EL (cell line): ENCODE results near the gene TAF9B.
A peak's percentile ranks its signal among the peaks of the same experiment; 100 is the strongest.
"Not testable (repeated sequence)": the region's sequence is repeated elsewhere in the genome, so short reads cannot be mapped to it uniquely, and the experiment has no call there.

Experiments used
- DNase-seq: peaks from one replicate; pipeline ENCODE4 v3.0.0-alpha.2; 2016

TAF9B gene

DNA sequence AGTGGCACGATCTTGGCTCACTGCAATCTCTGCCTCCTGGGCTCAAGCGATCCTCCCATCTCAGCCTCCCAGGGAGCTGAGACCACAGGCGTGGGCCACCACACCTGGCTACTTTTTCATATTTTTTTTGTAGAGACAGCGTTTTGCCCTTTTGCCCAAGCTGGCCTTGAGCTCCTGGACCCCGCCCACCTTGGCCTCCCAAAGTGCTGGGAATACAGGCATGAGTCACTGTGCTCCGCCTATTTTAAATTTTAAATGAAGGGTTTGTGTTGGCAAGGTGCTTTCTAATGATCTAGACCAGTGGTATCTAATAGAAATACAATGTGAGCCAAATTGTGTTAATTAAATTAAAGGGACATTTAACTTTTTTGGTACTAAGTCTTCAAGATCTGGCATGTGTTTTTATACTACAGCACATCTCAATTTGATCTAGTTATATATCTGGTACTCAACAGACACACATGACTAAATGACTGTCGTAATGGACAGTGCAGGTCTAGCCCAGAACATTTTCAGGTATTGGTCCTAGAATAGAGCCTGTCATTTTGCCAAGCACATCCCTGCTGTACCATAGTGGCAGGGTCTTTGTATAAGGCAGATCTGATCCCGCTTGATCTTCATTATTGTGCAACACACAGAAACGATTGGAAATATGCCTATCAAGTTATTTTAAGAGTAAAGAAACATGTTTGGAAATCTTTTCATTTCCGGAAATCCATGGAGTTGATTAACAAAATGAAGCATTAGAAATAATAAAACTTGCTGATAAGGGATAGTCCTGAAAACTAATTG is 28.1 kb downstream of the TAF9B start:
- no peak for DNase-seq

DNA sequence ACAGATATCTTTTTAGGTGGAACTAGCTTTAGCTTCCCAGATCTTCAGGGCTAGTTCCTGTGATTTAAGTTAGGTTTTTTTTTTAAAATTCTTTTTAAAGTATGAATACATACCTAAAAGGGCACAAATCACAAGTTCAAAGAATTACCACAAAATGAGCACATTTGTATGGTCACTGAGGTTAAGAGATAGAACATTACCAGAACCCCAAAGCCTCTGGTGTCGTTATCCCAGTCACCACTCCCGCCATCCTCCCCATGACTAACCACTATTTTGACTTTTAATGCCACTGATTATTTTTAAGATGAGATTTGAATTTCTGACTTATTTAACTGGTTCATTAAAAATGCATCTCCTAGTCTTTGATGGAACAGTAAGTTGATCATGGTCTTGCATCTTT is 30.0 kb downstream of the TAF9B start:
- DNase-seq = no peak

DNA sequence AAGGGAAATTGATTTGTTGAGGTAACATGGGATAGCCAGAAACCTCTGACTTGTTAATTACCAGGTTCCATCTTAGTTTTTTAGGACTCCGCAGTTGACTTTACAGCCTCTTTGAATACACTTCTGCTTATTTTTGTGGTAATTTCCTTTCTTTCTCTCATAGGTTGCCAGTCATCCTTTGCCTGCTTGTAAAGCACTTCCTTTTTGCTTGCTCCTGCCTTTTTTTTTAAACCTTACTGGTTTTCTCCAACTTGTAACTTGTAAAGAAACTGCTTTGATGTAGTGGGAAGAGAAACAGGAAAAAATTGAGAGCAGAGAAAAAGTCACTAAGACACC is 32.8 kb downstream of the TAF9B start:
- DNase-seq = no peak

DNA sequence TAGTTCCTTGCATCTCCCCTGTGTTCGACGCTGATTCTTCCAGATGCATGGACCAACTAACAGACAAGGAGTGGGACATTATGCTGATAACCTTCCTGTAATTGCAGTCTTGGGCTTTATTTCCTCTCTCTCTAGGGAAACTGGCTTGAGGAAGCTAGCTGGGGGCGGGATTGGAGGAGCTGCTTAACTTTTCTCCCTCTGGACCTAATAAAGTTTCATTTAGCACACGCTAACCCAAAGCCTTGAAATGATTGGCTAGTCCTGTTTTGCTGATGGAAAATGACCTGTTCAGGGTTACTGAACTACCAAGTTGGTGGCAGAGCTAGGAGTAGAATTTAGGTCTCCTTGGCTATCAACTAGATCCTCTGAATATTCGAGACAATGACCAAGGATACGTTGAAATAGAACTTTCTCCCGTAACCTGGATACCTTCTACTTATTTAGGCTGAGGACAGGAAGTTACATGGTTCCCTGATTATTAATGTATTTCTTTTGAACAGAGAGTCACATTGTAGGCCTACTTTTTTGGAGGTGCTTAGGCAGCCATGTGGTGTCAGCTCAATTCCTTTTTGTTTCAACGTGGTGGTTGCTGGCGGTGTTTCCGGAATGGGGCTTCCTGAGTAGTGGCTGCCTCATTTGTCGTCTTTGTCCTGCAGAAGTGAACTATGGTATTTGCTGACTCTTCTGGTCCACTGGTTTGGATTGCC is 33.4 kb downstream of the TAF9B start:
- DNase-seq = no peak

DNA sequence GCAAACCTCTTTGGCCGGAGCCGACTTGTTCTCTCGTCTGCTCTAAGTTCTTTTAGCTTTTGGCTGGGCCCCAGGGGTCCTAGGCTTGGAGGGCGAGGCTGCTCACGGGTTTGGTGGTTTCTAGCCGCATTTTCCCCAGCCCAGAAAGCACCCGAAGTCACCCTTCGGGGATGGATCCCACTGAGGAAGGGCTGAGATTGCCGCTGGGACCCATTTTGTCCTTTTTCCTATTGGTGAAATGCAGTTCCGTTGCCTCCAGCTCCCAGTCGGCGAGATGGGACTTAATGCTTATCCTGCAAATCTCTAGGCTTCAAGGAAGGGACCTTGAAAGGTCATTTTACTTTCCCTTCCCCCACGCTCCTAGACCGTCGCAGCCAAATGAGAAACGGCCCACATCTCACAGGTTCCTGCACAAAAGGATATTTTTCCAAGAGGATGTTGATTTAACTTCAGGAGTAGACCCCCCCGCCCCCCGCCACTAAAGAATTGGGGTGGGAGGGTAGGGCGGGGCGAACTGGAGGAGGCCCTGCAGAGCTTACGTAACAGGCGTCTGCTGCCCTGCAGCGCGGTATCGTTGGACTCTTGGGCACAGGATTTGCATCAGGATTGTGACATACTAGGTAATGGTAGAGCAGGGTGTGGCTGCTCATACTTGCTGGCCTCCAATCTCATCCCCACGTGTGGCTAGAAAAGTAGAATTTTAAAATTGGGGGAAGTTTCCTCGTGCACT is 34.8 kb downstream of the TAF9B start:
- DNase-seq = peak; percentile 35

DNA sequence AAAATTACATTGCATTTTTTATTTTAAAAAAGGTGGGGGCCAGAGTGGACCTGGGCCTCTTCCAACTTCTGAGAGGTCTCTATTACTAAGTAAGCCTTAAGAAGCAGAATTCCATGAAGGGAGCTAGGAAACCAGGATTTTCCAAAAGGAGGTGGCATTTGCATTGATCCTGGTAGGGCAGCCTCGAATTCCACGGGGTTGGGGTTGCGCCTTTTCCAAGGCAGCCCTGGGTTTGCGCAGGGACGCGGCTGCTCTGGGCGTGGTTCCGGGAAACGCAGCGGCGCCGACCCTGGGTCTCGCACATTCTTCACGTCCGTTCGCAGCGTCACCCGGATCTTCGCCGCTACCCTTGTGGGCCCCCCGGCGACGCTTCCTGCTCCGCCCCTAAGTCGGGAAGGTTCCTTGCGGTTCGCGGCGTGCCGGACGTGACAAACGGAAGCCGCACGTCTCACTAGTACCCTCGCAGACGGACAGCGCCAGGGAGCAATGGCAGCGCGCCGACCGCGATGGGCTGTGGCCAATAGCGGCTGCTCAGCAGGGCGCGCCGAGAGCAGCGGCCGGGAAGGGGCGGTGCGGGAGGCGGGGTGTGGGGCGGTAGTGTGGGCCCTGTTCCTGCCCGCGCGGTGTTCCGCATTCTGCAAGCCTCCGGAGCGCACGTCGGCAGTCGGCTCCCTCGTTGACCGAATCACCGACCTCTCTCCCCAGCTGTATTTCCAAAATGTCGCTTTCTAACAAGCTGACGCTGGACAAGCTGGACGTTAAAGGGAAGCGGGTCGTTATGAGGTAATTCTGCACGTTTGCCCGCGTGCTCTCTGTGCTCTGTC is 35.6 kb downstream of the TAF9B start, which contains the start of gene PGK1:
Gene PGK1, plus strand, starts transcription at position 626 of the 824 bp plus-strand sequence. Its CDS starts 93 bp downstream, at position 719.
- DNase-seq = peak; percentile 96

DNA sequence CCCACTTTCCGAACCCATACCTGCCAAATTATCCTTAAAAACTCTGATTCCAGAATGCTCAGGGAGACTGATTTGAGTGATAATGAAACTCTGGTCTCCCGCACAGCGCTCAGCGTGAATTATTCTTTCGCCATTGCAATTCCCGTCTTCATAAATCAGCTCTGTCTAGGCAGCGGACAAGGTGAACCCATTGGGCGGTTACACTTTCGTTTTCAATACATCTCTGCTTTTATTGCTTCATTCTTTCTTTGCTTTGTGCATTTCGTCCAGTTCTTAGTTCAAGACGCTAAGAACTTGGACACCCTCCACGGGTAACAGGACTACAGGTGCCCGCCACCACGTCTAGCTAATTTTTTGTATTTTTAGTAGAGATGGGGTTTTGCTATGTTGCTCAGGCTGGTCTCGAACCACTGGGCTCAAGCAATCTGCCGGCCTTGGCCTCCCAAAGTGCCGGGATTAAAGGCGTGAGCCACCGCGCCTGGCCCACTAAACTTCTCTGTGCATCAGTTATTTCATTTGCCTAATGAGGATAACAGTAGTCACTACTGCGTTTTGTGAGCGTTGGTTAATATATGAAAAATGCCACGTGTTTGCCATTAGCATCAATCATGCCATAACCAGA is 36.3 kb downstream of the TAF9B start:
- no peak for DNase-seq

DNA sequence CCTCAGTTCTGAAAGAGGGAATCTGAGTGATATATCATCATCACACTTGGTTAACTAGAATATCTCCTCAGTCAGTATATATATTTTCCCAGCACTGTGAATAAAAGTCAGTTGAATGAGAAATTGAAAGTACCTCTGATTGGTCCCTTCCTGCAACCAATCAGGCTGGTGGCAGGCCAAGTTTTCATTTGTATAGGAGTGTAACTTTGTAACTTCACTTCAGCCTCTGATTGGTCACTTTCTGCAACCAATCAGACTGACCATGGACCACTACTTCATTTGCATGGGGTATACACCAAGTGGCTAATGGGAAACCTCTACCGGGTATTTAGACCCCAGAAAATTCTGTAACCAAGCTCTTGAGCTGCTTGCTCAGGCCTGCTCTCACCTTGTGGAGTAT is 37.4 kb downstream of the TAF9B start:
- no peak for DNase-seq

DNA sequence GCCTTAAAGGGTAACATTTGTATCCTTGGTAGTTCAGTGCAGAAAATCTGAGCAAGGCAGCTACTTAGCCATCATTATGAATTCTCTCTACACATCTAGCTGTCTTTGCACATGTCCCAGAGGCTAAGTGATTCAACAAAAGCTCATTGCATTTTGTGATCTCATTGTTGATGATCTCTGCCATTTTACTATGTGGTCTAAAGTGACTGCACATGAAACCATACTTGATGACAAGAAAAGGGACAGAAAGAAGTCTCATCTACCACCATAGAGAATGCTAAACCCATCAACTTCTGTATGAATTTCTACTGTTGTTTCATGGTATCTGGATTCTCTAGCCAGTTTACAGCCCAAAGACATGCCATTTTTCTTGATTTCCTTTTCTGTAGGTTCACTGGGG is 41.3 kb downstream of the TAF9B start:
- DNase-seq = no peak

DNA sequence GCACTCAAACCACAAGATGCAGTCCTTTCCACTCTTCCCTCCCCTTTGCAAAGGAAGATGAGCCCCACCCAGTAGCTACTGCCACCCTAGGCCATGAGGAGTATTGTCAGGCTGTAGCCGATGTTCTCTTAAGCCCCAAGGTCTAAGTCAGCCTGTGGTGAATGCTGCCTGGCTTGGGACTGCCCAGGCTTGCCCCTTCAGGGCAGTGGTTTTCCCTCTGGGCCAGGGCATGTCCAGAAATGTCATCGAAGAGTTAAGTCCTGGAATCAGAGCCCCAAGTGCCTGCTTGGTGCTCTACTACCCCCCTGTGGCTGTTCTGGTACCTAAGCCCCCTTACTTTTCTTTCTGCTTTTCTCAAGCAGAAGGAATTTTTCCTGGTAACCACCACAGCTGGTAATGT is 47.2 kb downstream of the TAF9B start:
- DNase-seq = peak; percentile 64

DNA sequence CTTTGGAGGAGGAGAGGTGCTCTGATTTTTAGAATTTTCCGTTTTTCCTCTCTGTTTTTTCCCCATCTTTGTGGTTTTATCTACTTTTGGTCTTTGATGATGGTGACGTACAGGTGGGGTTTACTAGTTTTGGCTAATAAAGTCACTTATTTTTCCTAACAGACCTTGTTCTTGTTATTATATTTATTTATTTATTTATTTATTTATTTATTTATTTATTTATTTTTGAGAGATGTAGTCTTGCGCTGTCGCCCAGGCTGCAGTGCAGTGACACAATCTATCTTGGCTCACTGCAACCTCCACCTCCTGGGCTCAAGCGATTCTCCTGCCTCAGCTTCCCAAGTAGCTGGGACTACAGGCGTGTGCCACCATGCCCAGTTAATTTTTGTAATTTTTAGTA is 58.0 kb downstream of the TAF9B start:
- DNase-seq = not testable (repeated sequence)
